DND-41 (cell line): ENCODE results near the gene DDX5.

Source experiments
- ATAC-seq: fragments of 200-7000 bp; cut with Tn5 transposase; 3 replicates; pipeline ENCODE4 v1.9.1; 2021; ENCODE audit warnings: low read depth; ENCODE audit not compliant: insufficient read depth
- DNase-seq: peaks from one replicate; pipeline ENCODE4 v3.0.0-alpha.2; 2020
- H2AFZ ChIP-seq: 2 replicates; pipeline ENCODE4 v1.6.0; 2012; ENCODE audit warnings: low read depth, low read length
- H3K27ac ChIP-seq: 2 replicates; pipeline ENCODE4 v1.5.1; 2012; ENCODE audit warnings: low read length, inconsistent platforms
- H3K27me3 ChIP-seq: fragments of 200-600 bp; sonication (generic); 2 replicates; pipeline ENCODE4 v1.6.0; 2012; ENCODE audit warnings: low read length, mild to moderate bottlenecking, inconsistent platforms; ENCODE audit not compliant: insufficient read depth, poor library complexity
- H3K36me3 ChIP-seq: 2 replicates; pipeline ENCODE4 v1.5.1; 2012; ENCODE audit warnings: low read length, inconsistent platforms; ENCODE audit not compliant: insufficient read depth
- H3K4me1 ChIP-seq: 2 replicates; pipeline ENCODE4 v1.5.1; 2012; ENCODE audit warnings: mild to moderate bottlenecking, low read length; ENCODE audit not compliant: insufficient read depth
- H3K4me2 ChIP-seq: 2 replicates; pipeline ENCODE4 v1.6.0; 2012; ENCODE audit warnings: mild to moderate bottlenecking, moderate library complexity, low read length, inconsistent platforms; ENCODE audit not compliant: insufficient read depth
- H3K4me3 ChIP-seq, 2 experiments: fragments of 200-600 bp in 1 of 2; shearing (Covaris generic) in 1 of 2; 2 replicates each; pipeline ENCODE4 v1.5.1; 2012 to 2016; ENCODE audit warnings: inconsistent platforms in 2 of 2, low read length in 2 of 2, mild to moderate bottlenecking in 2 of 2, low read depth in 1 of 2, moderate library complexity in 1 of 2
- H3K79me2 ChIP-seq: 2 replicates; pipeline ENCODE4 v1.6.0; 2012; ENCODE audit warnings: low read length, inconsistent platforms; ENCODE audit not compliant: insufficient read depth
- H3K9ac ChIP-seq: 2 replicates; pipeline ENCODE4 v1.6.0; 2012; ENCODE audit warnings: low read depth, mild to moderate bottlenecking, inconsistent platforms, low read length, moderate library complexity
- H3K9me3 ChIP-seq: 2 replicates; pipeline ENCODE4 v1.5.1; 2012; ENCODE audit warnings: low read length, moderate library complexity, mild to moderate bottlenecking, inconsistent platforms; ENCODE audit not compliant: insufficient read depth, severe bottlenecking
- H4K20me1 ChIP-seq: 2 replicates; pipeline ENCODE4 v1.6.0; 2012; ENCODE audit warnings: low read length; ENCODE audit not compliant: insufficient read depth
- CTCF ChIP-seq: IDR thresholded peaks from 2 replicates; pipeline ENCODE4 v1.5.1; 2012; ENCODE audit warnings: borderline replicate concordance, low read length, moderate library complexity, mild to moderate bottlenecking; ENCODE audit not compliant: poor library complexity, severe bottlenecking; ENCODE audit errors: extremely low read depth
- EZH2 ChIP-seq: IDR thresholded peaks from 3 replicates; pipeline ENCODE4 v1.6.1; 2012; ENCODE audit warnings: borderline replicate concordance, low read depth, mild to moderate bottlenecking, moderate library complexity, low read length, inconsistent platforms; ENCODE audit not compliant: severe bottlenecking

The DDX5 gene

GRCh38 chr17:64506201-64506575 lies at the start of gene DDX5:
TSS of gene DDX5 (minus strand) at chr17:64506289. CDS start at chr17:64506119, 170 bp downstream.
- peak within 1 kb of the TSS; percentile 85 for H3K4me2 ChIP-seq
- H3K36me3 ChIP-seq: peaks cover 71% of the 10 kb centered on the region
- peaks cover 92% of the 10 kb centered on the region for H3K79me2 ChIP-seq
- H4K20me1 ChIP-seq: peaks cover 70% of the 10 kb centered on the region
- TF ChIP-seq EZH2 (no peak), CTCF (no peak)
- no peak; the same call in 1 of the 3 replicates for ATAC-seq
- H3K27me3 ChIP-seq: no peaks in the 10 kb centered on the region
- H3K9me3 ChIP-seq: no peaks in the 10 kb centered on the region
- DNase-seq: peak; percentile 96
- peak within 1 kb of the TSS; percentile 89 for H2AFZ ChIP-seq
- peak within 1 kb of the TSS; percentile 100 for H3K9ac ChIP-seq
- H3K27ac ChIP-seq: peak within 1 kb of the TSS; percentile 100
- H3K4me1 ChIP-seq: peaks cover 64% of the 10 kb centered on the region
- H3K4me3 ChIP-seq: peak within 1 kb of the TSS; percentile 82 to 97

- no peaks in the 10 kb centered on the region for H3K9me3 ChIP-seq
- ATAC-seq (no peak), DNase-seq (no peak)
- no peak overlapping the region for H2AFZ ChIP-seq
- no peak overlapping the region for H3K9ac ChIP-seq
- H3K4me1 ChIP-seq: no peaks in the 10 kb centered on the region
- no peak overlapping the region for H3K4me2 ChIP-seq
- H3K27me3 ChIP-seq: no peaks in the 10 kb centered on the region
- H3K36me3 ChIP-seq: peaks cover 71% of the 10 kb centered on the region
- H4K20me1 ChIP-seq: no peaks in the 10 kb centered on the region
- H3K4me3 ChIP-seq: no peak overlapping the region
- H3K27ac ChIP-seq: no peak overlapping the region
- no peaks in the 10 kb centered on the region for H3K79me2 ChIP-seq
- TF ChIP-seq EZH2 (no peak), CTCF (no peak)
These were observed 49.2 kb upstream of the DDX5 start for GRCh38 chr17:64555281-64555680.

GRCh38 chr17:64554028-64554637 lies 48.0 kb upstream of the DDX5 start:
- H3K9me3 ChIP-seq: no peaks in the 10 kb centered on the region
- H3K4me2 ChIP-seq: no peak overlapping the region
- no peaks in the 10 kb centered on the region for H3K4me1 ChIP-seq
- H3K36me3 ChIP-seq: peaks cover 80% of the 10 kb centered on the region
- H3K79me2 ChIP-seq: no peaks in the 10 kb centered on the region
- H4K20me1 ChIP-seq: no peaks in the 10 kb centered on the region
- no peak overlapping the region for H3K4me3 ChIP-seq
- ATAC-seq (no peak), DNase-seq (no peak)
- no peak for TF ChIP-seq CTCF
- TF ChIP-seq EZH2: no peak
- no peak overlapping the region for H3K9ac ChIP-seq
- H3K27ac ChIP-seq: no peak overlapping the region
- no peaks in the 10 kb centered on the region for H3K27me3 ChIP-seq
- H2AFZ ChIP-seq: no peak overlapping the region

GRCh38 chr17:64551461-64551860 lies 45.4 kb upstream of the DDX5 start:
- H3K79me2 ChIP-seq: no peaks in the 10 kb centered on the region
- H3K9me3 ChIP-seq: no peaks in the 10 kb centered on the region
- H4K20me1 ChIP-seq: no peaks in the 10 kb centered on the region
- H3K4me3 ChIP-seq: no peak overlapping the region
- no peaks in the 10 kb centered on the region for H3K27me3 ChIP-seq
- DNase-seq (no peak), ATAC-seq (no peak)
- no peak overlapping the region for H3K4me2 ChIP-seq
- TF ChIP-seq EZH2: no peak
- peaks cover 90% of the 10 kb centered on the region for H3K36me3 ChIP-seq
- no peak overlapping the region for H3K27ac ChIP-seq
- H3K9ac ChIP-seq: no peak overlapping the region
- H3K4me1 ChIP-seq: no peaks in the 10 kb centered on the region
- H2AFZ ChIP-seq: no peak overlapping the region
